ENCODE measurements around the gene SLC38A10.

The SLC38A10 gene

DNA sequence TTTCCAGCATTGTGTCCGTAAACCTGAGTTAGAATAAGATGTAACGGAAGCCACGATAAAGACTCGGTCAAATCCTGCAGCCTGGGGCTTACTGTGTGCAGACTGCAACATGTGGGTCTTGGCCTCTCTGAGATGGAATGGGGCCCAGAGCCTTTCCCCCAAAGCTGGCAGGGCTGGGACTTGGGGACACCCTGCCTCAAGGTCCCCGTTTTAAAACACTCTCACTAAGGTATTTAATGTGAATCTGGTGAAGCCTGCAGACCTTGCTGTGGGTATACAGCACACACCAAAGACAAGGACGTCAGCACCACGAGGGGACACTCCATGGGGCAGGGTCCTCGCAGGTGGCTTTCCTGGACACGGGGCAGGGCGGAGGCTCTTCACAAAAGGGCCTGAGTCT lies 53.9 kb downstream of the SLC38A10 start:
- H3K27ac ChIP-seq, result no peak overlapping the region
- TF ChIP-seq ZFX (IDR thresholded peaks at IDR 0.05), result no peak
- TF ChIP-seq, protein P1, sequence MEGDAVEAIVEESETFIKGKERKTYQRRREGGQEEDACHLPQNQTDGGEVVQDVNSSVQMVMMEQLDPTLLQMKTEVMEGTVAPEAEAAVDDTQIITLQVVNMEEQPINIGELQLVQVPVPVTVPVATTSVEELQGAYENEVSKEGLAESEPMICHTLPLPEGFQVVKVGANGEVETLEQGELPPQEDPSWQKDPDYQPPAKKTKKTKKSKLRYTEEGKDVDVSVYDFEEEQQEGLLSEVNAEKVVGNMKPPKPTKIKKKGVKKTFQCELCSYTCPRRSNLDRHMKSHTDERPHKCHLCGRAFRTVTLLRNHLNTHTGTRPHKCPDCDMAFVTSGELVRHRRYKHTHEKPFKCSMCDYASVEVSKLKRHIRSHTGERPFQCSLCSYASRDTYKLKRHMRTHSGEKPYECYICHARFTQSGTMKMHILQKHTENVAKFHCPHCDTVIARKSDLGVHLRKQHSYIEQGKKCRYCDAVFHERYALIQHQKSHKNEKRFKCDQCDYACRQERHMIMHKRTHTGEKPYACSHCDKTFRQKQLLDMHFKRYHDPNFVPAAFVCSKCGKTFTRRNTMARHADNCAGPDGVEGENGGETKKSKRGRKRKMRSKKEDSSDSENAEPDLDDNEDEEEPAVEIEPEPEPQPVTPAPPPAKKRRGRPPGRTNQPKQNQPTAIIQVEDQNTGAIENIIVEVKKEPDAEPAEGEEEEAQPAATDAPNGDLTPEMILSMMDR (conservative IDR thresholded peaks at IDR 0.05), result no peak

DNA sequence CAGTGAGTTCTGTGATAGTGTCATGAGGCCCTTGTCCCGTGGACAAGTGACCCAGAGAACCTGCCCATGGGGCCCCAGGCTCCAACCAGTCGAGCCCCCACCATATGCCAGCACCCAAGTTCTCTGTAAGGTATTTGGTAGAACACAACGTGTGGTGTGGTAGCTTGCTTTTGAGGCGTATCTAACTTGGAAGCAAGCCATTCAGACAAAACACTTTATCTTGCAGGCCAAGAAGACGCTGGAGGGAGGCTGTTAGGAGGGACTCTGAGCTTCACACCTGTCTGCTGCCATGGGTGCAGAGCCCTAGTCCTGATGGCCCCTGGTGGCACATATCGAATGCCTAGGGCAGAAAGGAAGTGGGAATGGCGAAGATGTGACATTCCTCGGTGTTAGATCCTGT lies 54.3 kb downstream of the SLC38A10 start:
- H3K27ac ChIP-seq, result no peak overlapping the region; the same call in 1 of the 2 replicates
- no peak for TF ChIP-seq ZFX (IDR thresholded peaks at IDR 0.05)
- TF ChIP-seq, protein P1 (conservative IDR thresholded peaks at IDR 0.05), result no peak

DNA sequence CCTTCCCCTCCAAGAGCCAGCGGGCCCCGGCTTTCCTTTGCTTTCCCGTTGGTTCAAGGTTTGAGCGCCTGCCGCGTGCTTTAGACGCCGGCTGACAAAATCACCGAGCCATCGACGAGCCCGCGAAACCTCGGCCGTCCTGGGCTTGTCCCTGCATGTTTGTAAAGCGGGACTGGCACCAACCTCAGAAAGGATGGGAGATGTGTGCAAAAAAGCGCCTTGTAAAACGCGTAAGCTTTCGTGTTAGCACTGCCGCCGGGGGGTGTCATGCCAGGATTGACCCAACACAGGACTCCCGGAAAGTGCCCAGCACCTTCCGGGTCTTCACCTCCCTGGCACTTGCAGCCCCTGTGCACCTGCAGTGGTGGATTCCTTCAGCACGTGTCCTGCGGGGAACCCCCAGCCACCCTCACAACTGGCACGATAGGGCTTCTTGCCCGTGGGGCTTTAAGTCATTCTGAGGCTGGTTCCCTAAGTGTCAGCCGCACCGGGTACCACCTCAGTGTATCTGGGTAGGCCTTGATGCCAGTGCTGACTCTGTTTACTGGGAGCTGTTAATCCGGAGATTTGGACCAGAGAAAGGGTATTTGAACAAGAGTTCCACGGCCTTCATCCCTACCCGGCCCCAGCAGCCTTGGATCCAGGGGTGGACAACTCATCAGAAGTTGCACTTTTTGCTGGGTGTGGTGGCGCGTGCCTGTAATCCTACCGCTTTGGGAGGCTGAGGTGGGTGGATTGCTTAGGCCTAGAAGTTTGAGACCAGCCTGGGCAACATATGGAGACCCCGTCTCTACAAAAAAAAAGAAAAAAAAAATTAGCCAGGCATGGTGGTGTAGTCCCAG lies 55.2 kb downstream of the SLC38A10 start:
- TF ChIP-seq, protein P1 (conservative IDR thresholded peaks at IDR 0.05), result no peak
- no peak for TF ChIP-seq ZFX (IDR thresholded peaks at IDR 0.05)
- H3K27ac ChIP-seq, result peak overlapping the region; percentile 97

DNA sequence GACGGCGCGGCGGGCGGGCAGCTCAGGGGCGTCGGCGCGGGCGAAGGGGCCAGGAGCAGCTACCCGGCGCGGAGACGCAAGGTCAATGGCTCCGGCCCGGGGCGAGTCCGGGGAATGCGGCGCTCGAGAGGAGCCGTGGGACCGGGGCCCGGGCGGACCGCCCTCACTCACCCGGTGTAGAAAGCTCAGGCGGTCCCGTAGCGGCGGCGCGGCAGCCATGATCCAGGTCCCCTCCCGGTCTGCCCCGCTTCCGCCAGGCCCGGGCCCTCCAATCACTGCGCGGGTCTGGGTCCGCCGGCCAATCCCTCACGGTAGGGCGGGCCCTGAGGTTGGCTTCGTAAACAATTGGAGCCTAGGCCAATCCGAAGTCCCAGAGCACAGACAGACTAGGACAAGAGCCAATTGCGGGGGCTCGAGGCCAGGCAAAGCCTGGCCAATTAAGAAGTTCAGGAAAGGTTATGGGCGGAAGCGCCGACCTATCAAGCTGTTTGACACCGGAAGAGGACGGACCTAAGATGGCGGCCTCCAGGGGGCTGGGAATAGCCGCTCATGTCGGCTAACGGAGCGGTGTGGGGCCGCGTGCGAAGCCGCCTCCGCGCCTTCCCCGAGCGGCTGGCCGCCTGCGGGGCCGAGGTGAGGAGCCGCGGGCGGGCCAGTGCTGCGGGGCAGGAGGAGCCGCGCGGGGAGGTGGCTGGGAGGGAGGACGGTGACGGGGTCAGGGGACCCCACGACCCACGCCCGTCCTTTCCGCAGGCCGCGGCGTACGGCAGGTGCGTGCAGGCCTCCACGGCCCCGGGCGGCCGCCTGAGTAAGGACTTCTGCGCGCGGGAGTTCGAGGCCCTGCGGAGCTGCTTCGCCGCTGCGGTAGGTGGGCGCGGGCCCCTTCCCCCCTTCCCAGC lies 56.0 kb downstream of the SLC38A10 start, which contains the start of the genes NDUFAF8 and TEPSIN:
TSS of gene NDUFAF8 (plus strand) at position 504 of the 899 bp plus-strand sequence. CDS start at position 550, 46 bp downstream.
TSS of gene TEPSIN (minus strand) at position 241 of the 899 bp plus-strand sequence. CDS start at position 219, 22 bp downstream.
- H3K27ac ChIP-seq, result peak within 1 kb of the TSS; percentile 97
- TF ChIP-seq, protein P1 (conservative IDR thresholded peaks at IDR 0.05), result no peak
- TF ChIP-seq ZFX (IDR thresholded peaks at IDR 0.05), result peak; percentile 91; the same call in 1 of the 2 replicates

DNA sequence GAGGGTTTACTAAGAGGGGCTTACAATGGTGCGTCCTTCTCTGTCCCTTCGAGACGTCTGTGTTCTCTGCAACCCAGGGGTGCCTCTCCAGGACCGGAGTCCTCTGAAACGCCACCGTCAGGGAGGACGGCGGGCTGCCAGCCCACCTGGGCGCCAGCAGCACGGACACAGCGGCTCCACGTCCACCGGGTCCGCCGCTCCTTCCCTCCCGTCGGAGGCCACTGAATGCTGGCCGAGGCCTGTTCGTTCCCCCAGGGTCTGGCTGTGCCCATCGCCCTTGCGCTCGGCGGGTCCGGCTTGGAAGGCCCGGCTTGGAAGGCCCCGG lies 56.7 kb downstream of the SLC38A10 start:
- TF ChIP-seq, protein P1 (conservative IDR thresholded peaks at IDR 0.05), result no peak
- no peak for TF ChIP-seq ZFX (IDR thresholded peaks at IDR 0.05)
- H3K27ac ChIP-seq, result peak overlapping the region; percentile 97

DNA sequence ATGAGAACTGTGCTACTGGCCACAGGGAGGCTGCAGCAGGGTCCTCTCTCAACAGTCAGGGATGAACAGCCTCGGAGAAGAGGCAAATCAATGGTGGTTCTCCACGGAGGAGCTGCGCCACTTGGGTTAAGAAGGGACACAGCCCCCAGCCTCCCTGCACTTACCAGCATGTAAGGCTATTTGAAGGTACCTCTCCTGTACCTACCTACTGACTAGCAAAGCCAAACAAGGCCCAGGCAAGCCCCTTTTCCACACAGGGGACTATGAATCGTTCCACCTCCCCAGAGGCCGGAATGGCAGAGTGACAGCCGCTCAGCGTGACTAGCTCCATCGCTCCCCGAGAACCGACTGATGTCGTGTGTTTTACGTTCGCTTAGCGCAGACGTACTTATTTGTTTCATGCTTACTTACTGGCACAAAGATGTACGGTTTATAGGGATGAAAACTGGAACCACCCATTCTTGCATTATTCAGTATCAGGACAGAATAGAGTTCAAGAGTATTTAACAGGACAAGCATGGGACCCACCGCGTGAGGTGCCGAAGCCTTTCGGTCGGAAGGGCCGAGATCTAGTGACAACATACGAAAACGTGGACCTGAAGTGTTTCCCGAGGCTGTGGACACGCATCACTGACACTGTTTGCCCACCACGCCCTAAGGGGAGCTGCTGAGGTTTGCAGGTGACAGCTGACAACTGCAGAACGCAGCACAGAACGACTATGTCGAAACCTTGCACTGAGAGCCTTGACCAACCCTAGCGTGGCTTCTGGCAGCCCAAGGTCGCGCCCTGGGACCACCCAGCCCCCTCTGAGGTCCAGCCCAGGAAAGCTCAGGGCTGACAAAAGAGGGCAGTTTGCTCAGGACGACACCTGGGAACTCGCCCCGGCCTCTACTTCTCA lies 57.3 kb downstream of the SLC38A10 start:
- peak overlapping the region; percentile 97 for H3K27ac ChIP-seq
- TF ChIP-seq ZFX (IDR thresholded peaks at IDR 0.05), result no peak
- TF ChIP-seq, protein P1 (conservative IDR thresholded peaks at IDR 0.05), result no peak

Data from C4-2B (cell line).